WTC11 (cell line): ENCODE measurements around the gene GRIPAP1. TPM values are rescaled to one million over a fixed set of nuclear protein-coding genes. Genes with fewer than 3 reads are reported as not detected.

ENCODE experiments used
- ATAC-seq: fragments of 200-7000 bp; cut with Tn5 transposase; 2 replicates; pipeline ENCODE4 v1.10.0; 2021; ENCODE audit warnings: mild to moderate bottlenecking, moderate library complexity
- CTCF ChIA-PET: fragments of 300-600 bp; sonication (Branson Sonifier 250); formaldehyde crosslinking; loops from one replicate; lab custom pipeline; 2021; ENCODE audit warnings: antibody characterized with exemption; lab: Charles Lee
- POLR2A ChIA-PET: fragments of 350-600 bp; sonication (Branson Sonifier 250); formaldehyde crosslinking; loops from one replicate; lab custom pipeline; 2021; ENCODE audit warnings: antibody characterized with exemption; lab: Charles Lee
- DNase-seq: peaks from one replicate; pipeline ENCODE4 v3.0.0; 2021; ENCODE audit warnings: low spot score
- H3K27ac Mint-ChIP-seq: 2 replicates; pipeline ENCODE4 v1.8.0; 2021; ENCODE audit warnings: mixed read lengths
- H3K27me3 Mint-ChIP-seq: 2 replicates; pipeline ENCODE4 v1.8.0; 2021; ENCODE audit warnings: low read depth, mild to moderate bottlenecking, moderate library complexity, mixed read lengths
- H3K36me3 Mint-ChIP-seq: 2 replicates; pipeline ENCODE4 v1.8.0; 2021; ENCODE audit warnings: mixed read lengths
- H3K4me1 Mint-ChIP-seq: 2 replicates; pipeline ENCODE4 v1.8.0; 2022; ENCODE audit warnings: mixed read lengths
- H3K4me3 Mint-ChIP-seq: 2 replicates; pipeline ENCODE4 v1.8.0; 2021; ENCODE audit warnings: mild to moderate bottlenecking, moderate library complexity, mixed read lengths
- H3K9me3 Mint-ChIP-seq: 2 replicates; pipeline ENCODE4 v1.8.0; 2021; ENCODE audit warnings: mixed read lengths
- CBFB ChIP-seq: sonication (generic); formaldehyde crosslinking; IDR thresholded peaks from 2 replicates; pipeline ENCODE4 v1.8.1; 2022; ENCODE audit warnings: mild to moderate bottlenecking, low read depth, missing genetic modification reagents
- CREB1 ChIP-seq: sonication (generic); formaldehyde crosslinking; IDR thresholded peaks from 2 replicates; pipeline ENCODE4 v1.8.0; 2023; ENCODE audit warnings: mild to moderate bottlenecking, missing genetic modification reagents
- CREM ChIP-seq: sonication (generic); formaldehyde crosslinking; IDR thresholded peaks from 2 replicates; pipeline ENCODE4 v1.8.1; 2022; ENCODE audit warnings: mild to moderate bottlenecking, missing genetic modification reagents, moderate library complexity
- ESRRA ChIP-seq: sonication (generic); formaldehyde crosslinking; IDR thresholded peaks from 2 replicates; pipeline ENCODE4 v1.8.1; 2022; ENCODE audit warnings: mild to moderate bottlenecking, missing genetic modification reagents, borderline replicate concordance
- FOXJ3 ChIP-seq: sonication (generic); formaldehyde crosslinking; IDR thresholded peaks from 2 replicates; pipeline ENCODE4 v1.9.0; 2021; ENCODE audit warnings: missing genetic modification reagents, mild to moderate bottlenecking, borderline replicate concordance
- FOXP1 ChIP-seq: sonication (generic); formaldehyde crosslinking; IDR thresholded peaks from 2 replicates; pipeline ENCODE4 v1.8.0; 2022; ENCODE audit warnings: missing genetic modification reagents, mild to moderate bottlenecking, moderate library complexity, borderline replicate concordance
- GABPB1 ChIP-seq: sonication (generic); formaldehyde crosslinking; IDR thresholded peaks from 2 replicates; pipeline ENCODE4 v1.8.1; 2023; ENCODE audit warnings: mild to moderate bottlenecking, missing genetic modification reagents
- GRHL2 ChIP-seq: fragments of 250-450 bp; sonication (Bioruptor Pico); IDR thresholded peaks from 2 replicates; pipeline ENCODE4 v1.8.0; 2022; ENCODE audit warnings: mild to moderate bottlenecking, moderate library complexity; ENCODE audit not compliant: insufficient replicate concordance, severe bottlenecking
- NFE2L1 ChIP-seq: sonication (generic); formaldehyde crosslinking; IDR thresholded peaks from 2 replicates; pipeline ENCODE4 v1.8.1; 2023; ENCODE audit warnings: missing genetic modification reagents
- NFYB ChIP-seq: sonication (generic); formaldehyde crosslinking; conservative IDR thresholded peaks from 2 replicates; pipeline ENCODE4 v1.8.0; 2022; ENCODE audit warnings: low read depth, missing genetic modification reagents
- NR1H2 ChIP-seq: sonication (generic); formaldehyde crosslinking; IDR thresholded peaks from 2 replicates; pipeline ENCODE4 v1.9.0; 2021; ENCODE audit warnings: mild to moderate bottlenecking, moderate library complexity, missing genetic modification reagents
- NR2C2 ChIP-seq: sonication (generic); formaldehyde crosslinking; IDR thresholded peaks from 2 replicates; pipeline ENCODE4 v1.8.0; 2022; ENCODE audit warnings: mild to moderate bottlenecking, missing genetic modification reagents
- PRRX2 ChIP-seq: fragments of 250-450 bp; sonication (Bioruptor Pico); IDR thresholded peaks from 2 replicates; pipeline ENCODE4 v1.8.0; 2021; ENCODE audit warnings: mild to moderate bottlenecking
- SP1 ChIP-seq: sonication (generic); formaldehyde crosslinking; conservative IDR thresholded peaks from 2 replicates; pipeline ENCODE4 v1.8.1; 2022; ENCODE audit warnings: missing genetic modification reagents
- STAT6 ChIP-seq: sonication (generic); formaldehyde crosslinking; conservative IDR thresholded peaks from 2 replicates; pipeline ENCODE4 v1.8.1; 2023; ENCODE audit warnings: mild to moderate bottlenecking, low read depth, missing genetic modification reagents, moderate library complexity
- TEAD4 ChIP-seq: sonication (generic); formaldehyde crosslinking; IDR thresholded peaks from 2 replicates; pipeline ENCODE4 v1.8.0; 2022; ENCODE audit warnings: mild to moderate bottlenecking, missing genetic modification reagents
- USF2 ChIP-seq: sonication (generic); formaldehyde crosslinking; IDR thresholded peaks from 2 replicates; pipeline ENCODE4 v1.8.1; 2023; ENCODE audit warnings: mild to moderate bottlenecking, missing genetic modification reagents, moderate library complexity
- ZNF121 ChIP-seq: sonication (generic); formaldehyde crosslinking; IDR thresholded peaks from 2 replicates; pipeline ENCODE4 v1.8.0; 2023; ENCODE audit warnings: missing genetic modification reagents
- ZNF138 ChIP-seq: sonication (generic); formaldehyde crosslinking; conservative IDR thresholded peaks from 2 replicates; pipeline ENCODE4 v1.8.1; 2022; ENCODE audit warnings: mild to moderate bottlenecking, moderate library complexity, missing genetic modification reagents
- total RNA-seq: library from RNA; stranded (reverse); gene quantifications from 3 replicates; pipeline ENCODE4 v1.2.3, GENCODE V29; 2021
- TF ChIP-seq, protein P1 (sequence below): sonication (generic); formaldehyde crosslinking; conservative IDR thresholded peaks from 2 replicates; pipeline ENCODE4 v1.8.1; 2022; ENCODE audit warnings: mild to moderate bottlenecking, missing genetic modification reagents
- TF ChIP-seq, protein P2 (sequence below): sonication (generic); formaldehyde crosslinking; IDR thresholded peaks from 2 replicates; pipeline ENCODE4 v1.8.1; 2023; ENCODE audit warnings: mild to moderate bottlenecking, missing genetic modification reagents

GRIPAP1 gene
- total RNA-seq, 1 experiment from 2014 or later, result 70.7 TPM

- H3K4me1 Mint-ChIP-seq, result peaks cover 11% of the 10 kb centered on the region; the same call in 1 of the 2 replicates
- ChIA-PET CTCF (no interaction called here), POLR2A (no interaction called here)
- ATAC-seq (no peak), DNase-seq (no peak)
- peak overlapping the region; percentile 39 for H3K4me3 Mint-ChIP-seq
- TF ChIP-seq GABPB1 (CRISPR knock-in tag), result no peak
- no peak for TF ChIP-seq NR2C2 (CRISPR knock-in tag)
- no peak for TF ChIP-seq PRRX2 (CRISPR knock-in tag)
- TF ChIP-seq, protein P1, sequence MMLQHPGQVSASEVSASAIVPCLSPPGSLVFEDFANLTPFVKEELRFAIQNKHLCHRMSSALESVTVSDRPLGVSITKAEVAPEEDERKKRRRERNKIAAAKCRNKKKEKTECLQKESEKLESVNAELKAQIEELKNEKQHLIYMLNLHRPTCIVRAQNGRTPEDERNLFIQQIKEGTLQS (CRISPR knock-in tag), result no peak
- no peak for TF ChIP-seq ZNF138
- no peak for TF ChIP-seq CREB1 (CRISPR knock-in tag)
- no peak for TF ChIP-seq SP1
- no peak for TF ChIP-seq FOXP1
- no peak for TF ChIP-seq FOXJ3 (CRISPR knock-in tag)
- no peak for TF ChIP-seq STAT6 (CRISPR knock-in tag)
- TF ChIP-seq CBFB (CRISPR knock-in tag), result no peak
- TF ChIP-seq NFE2L1 (CRISPR knock-in tag), result no peak
- TF ChIP-seq, protein P2, sequence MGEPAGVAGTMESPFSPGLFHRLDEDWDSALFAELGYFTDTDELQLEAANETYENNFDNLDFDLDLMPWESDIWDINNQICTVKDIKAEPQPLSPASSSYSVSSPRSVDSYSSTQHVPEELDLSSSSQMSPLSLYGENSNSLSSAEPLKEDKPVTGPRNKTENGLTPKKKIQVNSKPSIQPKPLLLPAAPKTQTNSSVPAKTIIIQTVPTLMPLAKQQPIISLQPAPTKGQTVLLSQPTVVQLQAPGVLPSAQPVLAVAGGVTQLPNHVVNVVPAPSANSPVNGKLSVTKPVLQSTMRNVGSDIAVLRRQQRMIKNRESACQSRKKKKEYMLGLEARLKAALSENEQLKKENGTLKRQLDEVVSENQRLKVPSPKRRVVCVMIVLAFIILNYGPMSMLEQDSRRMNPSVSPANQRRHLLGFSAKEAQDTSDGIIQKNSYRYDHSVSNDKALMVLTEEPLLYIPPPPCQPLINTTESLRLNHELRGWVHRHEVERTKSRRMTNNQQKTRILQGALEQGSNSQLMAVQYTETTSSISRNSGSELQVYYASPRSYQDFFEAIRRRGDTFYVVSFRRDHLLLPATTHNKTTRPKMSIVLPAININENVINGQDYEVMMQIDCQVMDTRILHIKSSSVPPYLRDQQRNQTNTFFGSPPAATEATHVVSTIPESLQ (CRISPR knock-in tag), result no peak
- TF ChIP-seq ESRRA (CRISPR knock-in tag), result no peak
- TF ChIP-seq USF2, result no peak
- no peak for TF ChIP-seq TEAD4 (CRISPR knock-in tag)
- no peak for TF ChIP-seq GRHL2
- TF ChIP-seq NR1H2 (CRISPR knock-in tag), result no peak
- TF ChIP-seq NFYB (CRISPR knock-in tag), result no peak
- peaks cover 3% of the 10 kb centered on the region; the same call in 1 of the 2 replicates for H3K36me3 Mint-ChIP-seq
- no peaks in the 10 kb centered on the region for H3K27me3 Mint-ChIP-seq
- no peaks in the 10 kb centered on the region for H3K9me3 Mint-ChIP-seq
- H3K27ac Mint-ChIP-seq, result peak overlapping the region; percentile 57; the same call in 1 of the 2 replicates
Measured at GRCh38 chrX:48960291-48960690, 41.8 kb downstream of the GRIPAP1 start.

GRCh38 chrX:48958635-48959094 lies 43.4 kb downstream of the GRIPAP1 start:
- no peak for TF ChIP-seq CREM (CRISPR knock-in tag)
- 0 out of 2 replicates have a peak, but pooled peaks have one; percentile 43 for TF ChIP-seq ZNF121 (CRISPR knock-in tag)
- TF ChIP-seq, all 79 proteins: peak for 1
- ChIA-PET CTCF (interaction anchor here (0.6 to 1.9 kb wide), 8 partner anchors 13 to 310 kb away, joined by 3 to 17 read pairs (median 3); partner anchors contain the start of genes KCND1 and TFE3), POLR2A (interaction anchor here (0.6 to 1.7 kb wide), 6 partner anchors 13 to 1645 kb away, joined by 3 to 9 read pairs (median 4); partner anchors contain the start of genes HDAC6 and KCND1)
- peak overlapping the region; percentile 87 for H3K27ac Mint-ChIP-seq
- ATAC-seq, result no peak
- DNase-seq, result no peak
- no peaks in the 10 kb centered on the region for H3K27me3 Mint-ChIP-seq
- H3K9me3 Mint-ChIP-seq, result no peaks in the 10 kb centered on the region
- H3K4me1 Mint-ChIP-seq, result peaks cover 11% of the 10 kb centered on the region; the same call in 1 of the 2 replicates
- H3K4me3 Mint-ChIP-seq, result peak overlapping the region; percentile 99
- H3K36me3 Mint-ChIP-seq, result peaks cover 11% of the 10 kb centered on the region; the same call in 1 of the 2 replicates
